Measurements from ENCODE around the gene RNF207.

GRCh38 chr1:6171548-6172124 lies 34.3 kb upstream of the RNF207 start:
- no peak for TF ChIP-seq CTCF (IDR thresholded peaks at IDR 0.05; ENCODE audit: insufficient read depth, low read length, poor library complexity, severe bottlenecking)
- TF ChIP-seq EZH2phosphoT487 (conservative IDR thresholded peaks at IDR 0.05; ENCODE audit: low read length), result no peak

Data from SU-DHL-6 (cell line).